Stromal cell of bone marrow (primary cell): ENCODE data around the gene TSPAN18.

ENCODE experiments used
- DNase-seq: peaks from one replicate; pipeline ENCODE4 v3.0.0-alpha.2; 2012; ENCODE audit warnings: low read depth

Gene TSPAN18

DNA sequence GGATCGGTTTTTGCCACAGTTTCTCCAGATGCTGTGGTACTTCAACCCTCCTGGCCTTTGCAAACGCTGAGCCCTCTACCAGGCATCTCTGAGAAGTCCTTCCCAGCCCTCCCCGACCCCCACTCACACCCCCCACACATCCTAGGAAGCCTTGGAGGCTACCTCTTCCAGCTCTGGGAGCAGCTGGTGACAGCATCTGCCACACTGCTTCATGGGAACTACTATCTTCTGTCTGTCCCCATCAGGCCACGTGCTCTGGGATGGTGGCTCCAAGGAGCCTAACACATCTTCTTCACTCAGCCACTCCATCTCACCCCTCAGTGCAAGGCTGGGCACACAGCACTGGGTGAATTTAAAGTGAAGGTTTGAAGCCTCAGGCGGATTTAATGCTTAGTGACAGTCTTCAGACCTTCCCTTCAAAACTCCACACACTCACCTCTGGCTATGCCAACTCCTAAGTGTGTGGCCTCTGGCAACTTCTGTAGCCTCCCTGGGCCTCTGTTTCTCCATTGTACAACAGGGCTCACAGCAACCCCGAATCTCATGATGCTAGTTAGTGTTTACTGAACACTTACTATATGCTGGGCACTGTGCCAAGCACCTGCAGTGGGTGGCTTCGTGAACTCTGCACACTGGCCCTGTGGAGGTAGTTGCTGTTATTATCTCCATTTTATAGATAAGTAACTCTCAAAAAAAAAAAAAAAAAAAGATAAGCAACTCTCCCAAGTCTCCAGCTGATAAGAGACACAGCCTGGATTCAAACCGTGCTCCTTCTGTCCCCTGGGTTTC lies 231.2 kb downstream of the TSPAN18 start:
- DNase-seq: no peak

DNA sequence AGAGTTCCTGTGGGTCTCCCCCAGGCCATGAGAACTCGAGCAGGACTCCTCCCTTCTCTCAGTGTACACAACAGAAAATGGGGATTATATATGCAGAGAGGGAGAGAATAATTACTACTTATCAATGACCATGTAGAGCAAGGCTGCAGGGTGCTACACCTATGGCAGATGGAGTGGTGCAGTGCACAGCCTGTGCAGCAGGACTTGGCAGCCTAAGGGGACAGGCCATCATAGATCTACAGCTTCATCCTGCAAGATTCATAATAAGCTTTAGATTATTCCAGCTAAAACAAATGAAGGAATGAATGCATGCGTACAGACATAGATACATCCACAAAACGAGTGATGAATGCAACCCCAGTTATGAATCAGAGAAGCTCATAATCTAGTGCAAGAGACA lies 232.3 kb downstream of the TSPAN18 start:
- DNase-seq: no peak

DNA sequence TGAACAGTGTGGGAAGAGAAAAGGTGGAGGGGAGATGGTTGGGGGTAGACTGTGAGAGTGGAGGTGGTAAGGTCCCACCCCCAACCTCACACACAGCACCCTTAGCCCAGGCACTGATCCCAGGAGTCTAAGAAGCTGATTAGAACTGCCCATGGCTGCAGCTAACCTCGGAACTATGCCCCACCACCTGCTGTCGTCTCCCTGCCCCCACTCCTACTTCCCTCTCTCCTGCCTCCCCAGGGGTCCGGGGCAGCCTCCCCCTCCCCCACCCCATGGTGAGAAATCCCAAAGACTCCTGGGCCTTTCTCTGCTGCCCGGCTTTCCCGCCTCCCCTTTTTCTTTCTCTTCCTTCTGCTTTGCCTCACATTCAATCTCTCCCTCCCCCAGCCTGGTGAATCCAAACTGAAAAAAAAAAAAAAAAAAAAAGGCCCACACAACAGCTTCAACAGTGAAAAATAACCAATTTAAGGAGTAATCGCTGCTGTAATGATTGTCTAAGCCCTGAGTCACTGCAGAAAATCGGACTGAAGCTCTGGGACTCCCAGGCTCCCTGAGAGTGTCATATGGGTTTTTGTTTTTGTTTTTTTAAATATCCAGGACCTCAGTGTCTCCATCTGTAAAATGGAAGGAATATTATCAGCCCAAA lies 233.6 kb downstream of the TSPAN18 start:
- no peak for DNase-seq

DNA sequence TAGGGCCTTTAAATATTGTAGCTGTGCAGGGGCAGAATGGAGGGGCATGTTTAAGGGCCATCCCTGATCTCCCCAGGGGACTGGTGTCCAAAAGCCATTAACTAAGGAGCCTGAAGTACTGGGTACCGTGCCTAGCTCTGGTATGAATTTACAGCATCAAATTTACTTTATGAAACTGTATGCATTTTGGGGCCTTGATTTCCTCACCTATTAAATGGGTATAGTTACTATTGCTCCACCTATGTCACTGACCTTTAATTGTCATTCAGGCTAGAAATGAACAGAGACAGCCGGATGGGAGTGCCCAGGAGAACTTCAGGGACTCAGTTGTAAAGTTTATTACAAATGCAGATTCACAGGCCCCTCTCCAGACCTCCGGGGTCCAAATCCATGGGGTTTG lies 235.7 kb downstream of the TSPAN18 start:
- no peak for DNase-seq

DNA sequence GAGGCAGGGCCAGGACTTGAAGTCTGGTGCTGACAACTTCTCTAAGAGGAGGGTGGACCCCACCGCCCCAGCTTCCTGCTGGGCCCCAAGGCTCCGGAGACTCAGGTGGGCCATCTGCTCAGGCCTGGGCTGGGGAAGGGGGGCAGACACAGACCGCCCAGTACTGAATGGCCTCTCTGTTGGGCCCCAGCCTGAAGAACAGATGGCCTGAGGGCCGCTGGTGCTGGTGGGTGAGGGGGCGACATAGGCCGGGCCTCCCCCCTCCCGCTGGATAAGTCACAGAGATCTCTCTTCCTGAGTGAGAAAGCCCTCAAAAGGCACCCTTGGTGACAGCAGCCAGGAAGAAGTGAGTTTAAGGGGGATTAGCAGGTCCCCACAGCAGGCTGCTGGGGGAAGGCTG lies 236.4 kb downstream of the TSPAN18 start:
- DNase-seq: no peak

DNA sequence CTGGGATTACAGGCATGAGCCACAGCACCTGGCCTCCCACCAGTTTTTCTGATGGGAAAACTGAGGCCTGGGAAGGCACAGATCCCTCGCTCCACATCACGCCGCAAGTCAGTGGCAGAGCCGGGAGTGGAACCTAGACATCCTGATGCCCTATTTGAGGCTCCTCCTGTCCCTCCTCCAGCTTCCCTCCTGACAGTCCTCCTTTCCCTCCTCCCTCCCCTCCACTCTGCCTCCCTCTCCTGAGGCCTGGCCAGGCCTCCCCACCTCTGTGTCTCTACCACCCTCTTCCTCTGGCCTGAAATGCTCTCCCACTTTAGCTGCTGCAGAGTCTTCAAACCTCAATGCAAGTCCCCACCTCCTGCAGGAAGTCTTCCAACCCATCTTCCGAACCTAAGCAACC lies 237.2 kb downstream of the TSPAN18 start:
- no peak for DNase-seq

DNA sequence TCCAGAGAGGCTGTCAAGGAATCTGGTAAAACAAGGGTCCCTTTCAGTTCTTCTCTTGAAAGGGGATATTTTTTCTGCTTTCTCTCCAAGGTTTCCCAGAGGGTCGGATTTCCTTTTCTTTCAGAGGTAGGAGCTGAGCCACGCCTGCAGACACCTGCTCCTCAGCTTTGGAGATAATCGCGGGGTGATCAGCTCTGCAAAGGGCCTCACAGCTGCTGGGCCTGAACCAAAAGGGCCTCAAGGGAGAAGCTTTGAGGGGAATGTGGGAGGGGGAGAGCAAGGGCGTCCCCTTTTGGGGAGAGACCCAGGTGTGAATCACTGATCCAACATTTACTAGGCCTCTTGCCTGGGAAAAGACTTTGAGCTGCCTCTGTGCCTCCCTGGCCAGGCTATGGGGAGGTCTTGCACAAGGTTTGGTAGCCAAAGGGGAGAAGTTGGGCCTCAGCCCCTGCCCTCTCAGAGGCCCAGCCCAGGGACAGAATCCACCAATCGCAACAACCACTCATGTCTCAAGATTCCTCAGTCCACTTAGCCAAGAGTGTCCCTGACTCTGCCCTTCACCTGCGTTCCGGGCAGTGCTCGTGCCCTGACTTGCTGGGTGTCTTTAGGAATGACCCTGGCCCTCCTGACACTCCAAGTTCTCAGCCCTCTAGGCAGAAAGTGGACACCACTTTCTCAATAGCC lies 237.9 kb downstream of the TSPAN18 start:
- DNase-seq: no peak

DNA sequence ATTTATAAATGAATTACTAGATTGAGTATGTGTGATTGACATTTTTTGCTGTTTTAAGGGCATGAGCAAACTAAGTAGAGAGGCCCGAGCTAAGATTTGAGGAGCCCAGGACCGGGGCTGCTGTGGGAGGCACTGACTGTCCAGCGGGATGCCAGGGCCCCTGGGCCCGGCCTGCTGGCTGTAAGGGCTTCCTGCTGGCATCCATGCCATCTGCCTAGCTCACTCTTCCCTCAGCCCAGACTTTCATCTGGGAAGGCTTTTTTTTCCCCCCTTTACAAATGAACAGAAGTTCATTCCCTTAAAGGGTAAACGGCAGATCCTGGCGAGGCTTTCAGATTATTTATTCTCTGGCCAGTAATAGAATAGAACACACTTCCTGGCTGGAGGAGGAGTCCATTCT lies 239.9 kb downstream of the TSPAN18 start:
- DNase-seq: no peak

DNA sequence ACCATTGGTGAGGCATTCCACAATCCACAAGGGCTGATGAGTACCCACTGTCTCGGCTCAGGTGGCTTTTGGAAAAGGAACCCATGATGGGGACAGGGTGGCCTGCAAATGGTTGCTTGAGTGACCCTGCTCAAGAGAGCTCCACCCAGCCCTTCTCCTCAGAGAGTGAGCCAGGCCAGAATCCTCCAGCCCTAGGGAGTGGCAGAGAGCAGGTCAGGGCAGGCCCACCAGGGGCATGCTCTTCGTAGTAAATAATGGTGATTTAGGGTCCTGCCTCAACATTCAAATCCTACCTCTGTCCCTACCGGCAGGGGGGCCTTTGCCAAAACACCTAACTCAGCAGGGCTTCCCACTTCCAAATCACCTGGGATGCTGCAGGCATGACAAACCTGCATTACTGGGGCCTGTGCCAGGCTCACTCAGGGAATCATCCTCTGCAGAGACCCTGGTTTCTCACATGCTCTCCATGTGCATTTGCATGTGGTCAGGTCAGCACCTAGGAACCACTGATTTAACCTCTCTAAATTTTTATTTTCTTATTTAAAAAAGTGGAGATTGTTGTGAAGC lies 241.3 kb downstream of the TSPAN18 start:
- DNase-seq: no peak

DNA sequence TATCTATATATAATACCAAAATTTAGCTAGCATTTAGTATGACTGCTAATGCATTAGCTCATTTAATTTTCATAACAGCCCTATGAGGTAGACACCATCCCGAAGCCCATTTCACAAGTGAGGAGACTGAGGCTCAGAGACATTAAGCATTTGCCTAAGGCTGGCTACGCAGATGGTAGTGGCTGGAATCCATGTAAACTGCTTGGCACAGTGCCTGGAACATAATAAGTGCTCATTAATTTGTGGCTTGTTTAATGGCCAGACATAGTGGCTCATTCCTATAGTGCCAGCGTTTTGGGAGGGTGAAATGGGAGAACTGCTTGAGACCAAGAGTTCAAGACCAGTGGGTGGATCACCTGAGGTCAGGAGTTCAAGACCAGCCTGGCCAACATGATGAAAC lies 241.7 kb downstream of the TSPAN18 start:
- DNase-seq: no peak

DNA sequence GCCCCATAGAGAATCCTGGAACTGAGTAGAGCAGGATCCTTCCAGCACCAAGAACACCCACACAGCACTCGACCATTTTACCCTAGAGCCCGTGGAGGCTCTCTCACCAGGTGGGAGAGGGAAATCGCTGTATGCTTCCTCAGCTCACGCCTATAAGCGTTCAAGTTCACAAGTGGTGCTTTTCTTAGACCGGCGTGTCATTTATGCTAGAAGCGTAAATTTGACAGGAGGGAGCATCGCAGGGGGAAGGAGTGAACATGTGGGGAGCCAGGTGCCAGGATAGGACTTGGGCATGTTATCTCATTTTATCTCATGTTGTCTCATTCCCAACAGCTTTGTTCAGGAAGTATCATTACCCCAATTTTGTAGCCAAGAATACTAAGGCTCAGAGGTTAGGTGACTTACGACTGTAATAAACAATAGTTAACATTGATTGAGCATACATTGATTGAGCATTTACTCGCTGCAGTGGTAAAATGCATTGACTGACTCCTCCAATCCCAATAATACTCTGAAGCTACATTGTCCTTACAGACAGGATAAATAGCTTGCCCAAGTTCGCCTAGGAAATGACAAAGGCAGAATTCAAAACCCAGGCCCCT lies 243.0 kb downstream of the TSPAN18 start:
- DNase-seq: no peak

DNA sequence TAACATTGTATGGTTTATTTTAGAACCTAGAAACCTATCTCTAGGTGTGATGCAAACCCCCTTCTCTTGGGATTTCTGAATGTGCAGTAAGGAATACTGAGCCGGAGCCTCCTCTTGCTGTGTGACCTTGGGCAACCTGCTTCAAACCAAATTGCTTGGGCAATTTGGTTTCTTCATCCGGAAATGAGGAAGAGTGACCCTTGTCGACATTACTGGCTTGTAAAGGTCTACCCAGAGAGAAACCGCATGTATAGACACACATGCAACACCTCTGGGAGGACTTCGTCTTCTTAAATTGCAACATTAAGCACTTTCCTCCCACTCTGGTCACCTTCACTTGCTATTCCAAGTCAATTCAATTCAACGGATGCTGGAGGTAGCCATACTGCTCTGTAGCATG lies 243.5 kb downstream of the TSPAN18 start:
- no peak for DNase-seq

DNA sequence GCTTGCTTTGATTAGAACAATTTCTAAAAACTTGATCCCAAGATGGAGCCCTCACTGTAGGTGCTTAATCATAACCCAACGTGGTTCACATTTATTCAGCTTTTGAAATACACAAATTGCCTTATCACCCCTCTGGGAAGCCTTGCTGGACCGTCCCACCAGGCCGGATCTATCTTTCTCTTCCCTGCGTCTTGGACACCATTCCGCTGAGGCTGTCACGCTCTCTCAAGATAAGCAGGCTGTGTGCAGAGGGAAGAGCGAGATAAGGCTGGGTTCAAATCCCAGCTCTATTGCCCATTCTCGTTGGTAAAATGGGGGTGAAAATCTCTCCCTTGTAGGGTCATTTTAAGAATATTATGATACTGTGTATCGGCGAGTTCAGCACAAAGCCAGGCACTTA lies 244.4 kb downstream of the TSPAN18 start:
- DNase-seq: no peak

DNA sequence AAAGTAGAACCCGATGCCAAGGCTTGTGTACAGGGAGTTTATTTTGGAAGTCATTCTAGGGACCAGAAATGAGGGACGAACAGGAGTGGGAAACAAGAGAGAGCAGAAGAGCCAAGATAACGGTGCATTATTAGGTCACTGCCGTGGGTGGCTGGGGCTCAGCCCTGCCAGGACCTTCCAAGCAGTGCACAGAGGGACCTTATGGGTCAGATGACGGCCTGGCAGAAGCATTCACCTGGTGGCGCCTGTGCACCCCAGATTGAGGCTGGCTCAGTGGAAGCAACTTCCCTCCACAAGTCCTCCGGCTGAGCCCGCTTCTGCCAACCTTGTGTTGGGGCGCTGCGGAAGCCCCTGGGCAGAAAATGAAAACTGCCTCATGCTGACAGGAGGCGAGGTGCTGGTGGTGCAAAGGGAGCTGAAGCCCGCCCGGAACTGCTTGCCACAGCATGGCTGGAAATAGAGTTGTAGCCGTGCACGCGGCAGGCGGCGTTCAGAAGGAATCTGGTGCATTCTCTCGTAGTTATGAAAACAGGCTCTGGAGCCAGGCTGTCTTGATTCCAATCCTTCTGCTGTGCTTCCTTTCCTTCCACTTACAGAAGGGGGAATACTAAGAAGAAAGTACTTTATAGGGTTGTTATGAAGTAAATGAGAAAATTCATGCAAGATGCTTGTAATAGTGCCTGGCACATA lies 246.1 kb downstream of the TSPAN18 start:
- no peak for DNase-seq

DNA sequence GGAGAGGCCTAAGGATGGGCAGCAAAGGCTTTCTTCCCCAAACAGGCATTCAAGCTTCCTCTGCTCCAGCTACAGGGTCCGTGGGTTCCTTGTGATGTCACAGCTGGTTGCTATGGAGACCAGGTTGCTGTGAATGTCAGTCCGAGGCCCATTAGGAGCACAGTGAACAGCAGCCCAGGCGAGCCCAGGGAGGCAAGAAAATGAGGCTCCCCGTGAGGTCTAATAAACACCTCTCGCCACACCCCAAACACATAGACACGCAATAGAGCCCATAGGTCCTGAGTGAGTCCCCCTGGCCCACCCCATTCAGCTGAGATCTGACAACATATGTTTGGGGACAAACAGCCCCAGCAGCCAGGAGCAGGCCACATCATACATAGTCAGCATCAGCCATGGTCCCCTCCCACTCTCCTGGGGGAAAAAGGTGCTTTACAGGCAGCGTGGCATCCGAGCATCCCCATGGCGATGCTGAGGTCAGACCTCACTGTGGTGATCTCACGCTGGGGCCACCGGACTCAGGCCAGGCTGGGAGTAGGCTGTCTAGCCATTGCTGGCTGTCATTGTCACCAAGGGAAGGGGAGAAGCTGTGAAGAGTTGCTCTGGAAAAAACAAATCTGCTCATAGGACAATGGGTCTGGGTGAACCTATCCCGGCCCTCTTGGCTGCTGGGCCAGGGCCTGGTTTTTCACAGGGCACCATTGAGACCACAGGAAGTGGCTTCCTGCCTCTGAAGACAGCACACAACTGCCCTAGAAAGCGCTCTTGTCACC lies 247.1 kb downstream of the TSPAN18 start:
- no peak for DNase-seq

DNA sequence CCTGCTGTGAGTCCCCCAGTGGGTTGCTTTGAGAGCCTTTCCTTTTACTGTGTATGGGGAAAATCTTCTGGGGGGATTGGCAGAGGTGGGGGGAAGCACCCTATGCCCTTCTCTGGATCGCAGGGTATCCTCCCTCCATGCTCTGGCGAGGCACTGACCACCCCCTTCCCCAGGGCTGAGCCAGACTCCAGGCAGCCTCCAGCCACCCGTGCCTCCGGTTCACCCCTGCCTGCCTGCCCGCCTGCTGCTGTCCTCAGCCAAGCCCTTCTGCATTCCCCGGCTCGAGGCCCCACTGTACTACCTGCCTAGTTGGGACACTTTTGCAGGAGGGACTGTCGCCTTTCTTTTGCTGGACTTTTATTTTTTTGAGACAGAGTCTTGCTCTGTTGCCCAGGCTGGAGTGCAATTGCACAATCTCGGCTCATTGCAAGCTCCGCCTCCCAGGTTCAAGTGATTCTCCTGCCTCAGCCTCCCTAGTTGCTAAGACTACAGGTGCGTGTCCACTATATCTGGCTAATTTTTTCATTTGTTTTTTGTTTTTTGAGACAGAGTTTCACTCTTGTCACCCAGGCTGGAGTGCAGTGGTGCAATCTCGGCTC lies 247.7 kb downstream of the TSPAN18 start:
- no peak for DNase-seq

DNA sequence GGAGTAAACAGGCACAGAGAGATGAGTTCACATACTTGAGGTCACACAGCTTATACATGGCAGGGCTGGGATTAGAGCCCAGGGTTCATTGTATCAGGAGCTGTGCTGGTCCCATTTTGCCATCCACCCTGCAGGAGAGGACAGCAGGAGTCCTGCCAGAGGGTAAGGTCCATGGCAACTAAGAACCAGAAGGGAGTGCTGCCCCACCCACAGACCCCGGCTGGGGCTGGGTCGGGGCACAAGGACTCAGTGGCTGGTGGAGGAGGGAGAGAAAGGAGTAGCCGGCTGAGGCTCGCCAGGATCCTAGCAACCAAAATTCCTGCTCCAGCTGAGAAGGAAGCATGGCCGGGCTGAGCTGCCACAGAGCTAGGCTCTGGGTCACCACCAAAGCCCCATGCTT lies 249.8 kb downstream of the TSPAN18 start:
- DNase-seq: no peak

DNA sequence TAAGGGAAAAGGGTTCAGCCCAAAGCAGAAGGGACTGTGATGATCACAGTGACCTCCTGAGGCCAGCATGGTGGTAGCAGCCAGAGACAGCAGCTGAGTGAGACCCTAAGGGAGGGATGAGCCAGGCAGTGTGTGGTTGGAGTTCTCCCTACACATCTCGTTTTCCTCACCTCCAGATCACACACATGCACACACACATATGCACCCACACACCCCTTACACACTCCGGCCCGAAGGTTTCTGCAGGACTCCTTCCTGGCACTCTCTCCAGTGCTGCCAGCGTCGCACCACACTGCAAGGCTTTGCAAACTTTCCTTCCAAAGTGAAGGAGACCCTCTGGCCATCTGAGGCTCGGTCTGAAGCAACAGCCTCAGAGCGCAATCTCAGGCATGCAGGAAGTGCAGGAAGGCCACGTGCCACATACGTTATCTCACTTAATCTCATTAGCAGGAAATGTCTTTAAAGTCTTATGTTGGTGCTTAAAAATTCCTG lies 250.8 kb downstream of the TSPAN18 start:
- DNase-seq: no peak

DNA sequence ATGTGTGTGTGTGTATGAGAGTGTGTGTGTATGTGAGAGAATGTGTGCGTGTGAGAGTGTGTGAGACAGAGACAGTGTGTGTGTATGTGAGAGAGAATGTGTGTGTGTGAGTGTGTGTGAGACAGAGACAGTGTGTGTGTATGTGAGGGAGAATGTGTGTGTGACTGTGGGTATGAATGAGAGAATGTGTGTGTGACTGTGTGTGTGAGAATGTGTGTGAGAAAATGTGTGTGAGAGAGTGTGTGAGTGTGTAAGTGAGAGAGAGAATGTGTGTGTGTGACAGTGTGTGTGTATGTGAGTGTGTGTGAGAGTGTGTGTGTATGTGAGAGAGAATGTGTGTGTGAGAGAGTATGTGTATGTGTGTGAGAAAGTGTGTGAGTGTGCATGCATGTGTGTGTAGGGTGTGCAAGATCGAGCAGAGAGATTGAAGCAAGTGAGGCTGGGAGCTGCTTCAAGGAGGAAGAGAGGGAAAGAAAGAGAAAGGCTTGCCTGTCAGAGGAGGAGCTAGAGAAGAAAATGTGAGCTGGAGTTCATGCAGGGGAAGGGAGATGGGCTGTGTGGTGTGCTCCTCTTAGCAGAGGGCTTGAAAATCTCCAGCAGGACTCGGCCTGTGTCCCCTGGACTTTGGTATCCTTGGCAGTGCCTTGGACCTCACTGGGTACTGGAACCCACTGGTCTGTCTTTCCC lies 251.7 kb downstream of the TSPAN18 start:
- DNase-seq: no peak

DNA sequence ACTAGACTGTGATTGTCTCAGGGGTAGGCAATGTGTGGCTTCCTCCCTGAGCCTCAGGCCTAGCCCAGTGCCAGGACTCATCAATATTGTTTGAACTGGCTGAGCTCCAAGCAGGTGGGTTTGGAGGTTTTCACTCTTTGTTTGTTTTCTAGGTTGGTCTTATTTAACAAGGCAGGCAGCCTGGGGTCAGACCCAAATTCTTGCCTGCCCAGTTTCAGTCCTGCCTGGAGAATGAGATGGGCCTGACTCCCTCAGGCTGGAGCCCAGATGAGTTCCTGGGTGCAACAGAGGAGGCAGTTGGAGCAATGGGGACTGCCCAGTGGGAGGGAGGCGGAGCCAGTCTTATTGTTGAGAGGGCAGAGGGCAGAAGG lies 252.2 kb downstream of the TSPAN18 start:
- DNase-seq: no peak
